WTC11 (cell line): Measurements from ENCODE around the gene SVIL. TPM values are rescaled to one million over a fixed set of nuclear protein-coding genes. Genes with fewer than 3 reads are reported as not detected.

Experiments used
- ATAC-seq: fragments of 200-7000 bp; cut with Tn5 transposase; 2 replicates; pipeline ENCODE4 v1.10.0; 2021; ENCODE audit warnings: mild to moderate bottlenecking, moderate library complexity
- CTCF ChIA-PET: fragments of 300-600 bp; sonication (Branson Sonifier 250); formaldehyde crosslinking; loops from one replicate; lab custom pipeline; 2021; ENCODE audit warnings: antibody characterized with exemption; lab: Charles Lee
- POLR2A ChIA-PET: fragments of 350-600 bp; sonication (Branson Sonifier 250); formaldehyde crosslinking; loops from one replicate; lab custom pipeline; 2021; ENCODE audit warnings: antibody characterized with exemption; lab: Charles Lee
- DNase-seq: peaks from one replicate; pipeline ENCODE4 v3.0.0; 2021; ENCODE audit warnings: low spot score
- H3K27ac Mint-ChIP-seq: 2 replicates; pipeline ENCODE4 v1.8.0; 2021; ENCODE audit warnings: mixed read lengths
- H3K27me3 Mint-ChIP-seq: 2 replicates; pipeline ENCODE4 v1.8.0; 2021; ENCODE audit warnings: low read depth, mild to moderate bottlenecking, moderate library complexity, mixed read lengths
- H3K36me3 Mint-ChIP-seq: 2 replicates; pipeline ENCODE4 v1.8.0; 2021; ENCODE audit warnings: mixed read lengths
- H3K4me1 Mint-ChIP-seq: 2 replicates; pipeline ENCODE4 v1.8.0; 2022; ENCODE audit warnings: mixed read lengths
- H3K4me3 Mint-ChIP-seq: 2 replicates; pipeline ENCODE4 v1.8.0; 2021; ENCODE audit warnings: mild to moderate bottlenecking, moderate library complexity, mixed read lengths
- H3K9me3 Mint-ChIP-seq: 2 replicates; pipeline ENCODE4 v1.8.0; 2021; ENCODE audit warnings: mixed read lengths
- GRHL2 ChIP-seq: fragments of 250-450 bp; sonication (Bioruptor Pico); IDR thresholded peaks from 2 replicates; pipeline ENCODE4 v1.8.0; 2022; ENCODE audit warnings: mild to moderate bottlenecking, moderate library complexity; ENCODE audit not compliant: insufficient replicate concordance, severe bottlenecking
- MYBL2 ChIP-seq: sonication (generic); formaldehyde crosslinking; IDR thresholded peaks from 2 replicates; pipeline ENCODE4 v1.8.1; 2023; ENCODE audit warnings: mild to moderate bottlenecking, moderate library complexity, missing genetic modification reagents
- SOX15 ChIP-seq: fragments of 250-450 bp; sonication (Bioruptor Pico); IDR thresholded peaks from 2 replicates; pipeline ENCODE4 v1.9.0; 2021; ENCODE audit warnings: mild to moderate bottlenecking
- TCF7 ChIP-seq: sonication (generic); formaldehyde crosslinking; IDR thresholded peaks from 2 replicates; pipeline ENCODE4 v1.8.0; 2022; ENCODE audit warnings: mild to moderate bottlenecking, low read depth, missing genetic modification reagents, moderate library complexity
- ZBTB21 ChIP-seq: sonication (generic); formaldehyde crosslinking; IDR thresholded peaks from 2 replicates; pipeline ENCODE4 v1.8.1; 2023; ENCODE audit warnings: mild to moderate bottlenecking, missing genetic modification reagents, borderline replicate concordance
- ZNF263 ChIP-seq: sonication (generic); formaldehyde crosslinking; IDR thresholded peaks from 2 replicates; pipeline ENCODE4 v1.8.1; 2022; ENCODE audit warnings: low read depth, mild to moderate bottlenecking, moderate library complexity, missing genetic modification reagents
- ZNF423 ChIP-seq: fragments of 250-450 bp; sonication (Bioruptor Pico); IDR thresholded peaks from 2 replicates; pipeline ENCODE4 v2.1.2; 2022; ENCODE audit warnings: mild to moderate bottlenecking, moderate library complexity
- ZNF671 ChIP-seq: fragments of 250-450 bp; sonication (Bioruptor Pico); IDR thresholded peaks from 2 replicates; pipeline ENCODE4 v1.8.0; 2021; ENCODE audit warnings: mild to moderate bottlenecking
- total RNA-seq: library from RNA; stranded (reverse); gene quantifications from 3 replicates; pipeline ENCODE4 v1.2.3, GENCODE V29; 2021
- TF ChIP-seq, protein P1 (sequence below): fragments of 250-450 bp; sonication (Bioruptor Pico); IDR thresholded peaks from 2 replicates; pipeline ENCODE4 v1.8.0; 2021; ENCODE audit warnings: mild to moderate bottlenecking
- TF ChIP-seq, protein P2 (sequence below): sonication (generic); formaldehyde crosslinking; IDR thresholded peaks from 2 replicates; pipeline ENCODE4 v1.8.0; 2022; ENCODE audit warnings: mild to moderate bottlenecking, missing genetic modification reagents
- TF ChIP-seq, protein P3 (sequence below): sonication (generic); formaldehyde crosslinking; IDR thresholded peaks from 2 replicates; pipeline ENCODE4 v1.8.1; 2022; ENCODE audit warnings: missing genetic modification reagents, borderline replicate concordance
- TF ChIP-seq, protein P4 (sequence below): sonication (generic); formaldehyde crosslinking; IDR thresholded peaks from 2 replicates; pipeline ENCODE4 v1.8.1; 2023; ENCODE audit warnings: mild to moderate bottlenecking, moderate library complexity, missing genetic modification reagents
- TF ChIP-seq, protein P5 (sequence below): sonication (generic); formaldehyde crosslinking; IDR thresholded peaks from 2 replicates; pipeline ENCODE4 v1.8.0; 2022; ENCODE audit warnings: missing genetic modification reagents
- TF ChIP-seq, protein P6 (sequence below): sonication (generic); formaldehyde crosslinking; IDR thresholded peaks from 2 replicates; pipeline ENCODE4 v1.8.0; 2022; ENCODE audit warnings: mild to moderate bottlenecking, missing genetic modification reagents
- TF ChIP-seq, protein P7 (sequence below): sonication (generic); formaldehyde crosslinking; IDR thresholded peaks from 2 replicates; pipeline ENCODE4 v1.8.1; 2022; ENCODE audit warnings: mild to moderate bottlenecking, missing genetic modification reagents, moderate library complexity, borderline replicate concordance

Gene SVIL
- total RNA-seq, 1 experiment from 2014 or later: 27.1 TPM

DNA sequence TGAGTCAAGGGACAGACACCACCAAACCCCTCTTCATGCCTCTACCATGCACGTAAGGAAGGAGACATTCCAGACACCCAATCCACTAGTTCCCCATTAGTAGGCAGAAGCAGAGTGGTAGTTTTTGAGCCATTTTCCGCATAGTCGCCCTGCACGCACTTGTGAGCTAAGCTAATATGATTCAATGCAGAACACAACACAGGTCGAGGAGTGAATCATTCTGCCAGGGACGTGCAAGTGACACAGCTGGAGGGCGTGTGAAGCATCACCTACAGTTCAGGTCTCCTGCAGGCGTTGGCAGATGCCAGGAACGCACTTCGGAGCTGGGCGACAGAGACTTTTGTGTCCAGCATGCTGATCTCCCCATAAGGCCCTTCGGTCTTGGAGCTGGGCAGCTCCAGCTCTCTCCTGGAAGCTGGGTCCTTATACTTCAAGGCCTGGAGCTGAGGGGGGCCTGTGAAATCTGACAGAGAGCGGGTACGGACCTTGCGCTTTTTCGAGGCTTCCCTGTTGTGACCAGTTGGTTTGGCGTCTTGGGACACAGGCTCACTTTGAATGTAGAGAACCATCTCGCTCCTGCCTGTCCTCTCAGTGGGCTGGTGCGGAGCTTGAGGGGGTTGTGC lies 102.4 kb downstream of the SVIL start:
- peaks cover 17% of the 10 kb centered on the region for H3K36me3 Mint-ChIP-seq
- ATAC-seq (no peak), DNase-seq (no peak)
- CTCF ChIA-PET: interaction anchor here (1.1 to 4.0 kb wide), 6 partner anchors 13 to 57 kb away, joined by 3 to 33 read pairs (median 6); no protein-coding TSS in a partner anchor
- H3K9me3 Mint-ChIP-seq: no peaks in the 10 kb centered on the region
- no peak overlapping the region for H3K4me3 Mint-ChIP-seq
- TF ChIP-seq, protein P1, sequence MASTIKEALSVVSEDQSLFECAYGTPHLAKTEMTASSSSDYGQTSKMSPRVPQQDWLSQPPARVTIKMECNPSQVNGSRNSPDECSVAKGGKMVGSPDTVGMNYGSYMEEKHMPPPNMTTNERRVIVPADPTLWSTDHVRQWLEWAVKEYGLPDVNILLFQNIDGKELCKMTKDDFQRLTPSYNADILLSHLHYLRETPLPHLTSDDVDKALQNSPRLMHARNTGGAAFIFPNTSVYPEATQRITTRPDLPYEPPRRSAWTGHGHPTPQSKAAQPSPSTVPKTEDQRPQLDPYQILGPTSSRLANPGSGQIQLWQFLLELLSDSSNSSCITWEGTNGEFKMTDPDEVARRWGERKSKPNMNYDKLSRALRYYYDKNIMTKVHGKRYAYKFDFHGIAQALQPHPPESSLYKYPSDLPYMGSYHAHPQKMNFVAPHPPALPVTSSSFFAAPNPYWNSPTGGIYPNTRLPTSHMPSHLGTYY (CRISPR knock-in tag): no peak
- TF ChIP-seq TCF7 (CRISPR knock-in tag) (no peak), SOX15 (no peak), ZNF671 (no peak), MYBL2 (no peak), GRHL2 (CRISPR knock-in tag) (no peak), ZBTB21 (CRISPR knock-in tag) (no peak), ZNF423 (CRISPR knock-in tag) (no peak), ZNF263 (CRISPR knock-in tag) (no peak)
- TF ChIP-seq, protein P2, sequence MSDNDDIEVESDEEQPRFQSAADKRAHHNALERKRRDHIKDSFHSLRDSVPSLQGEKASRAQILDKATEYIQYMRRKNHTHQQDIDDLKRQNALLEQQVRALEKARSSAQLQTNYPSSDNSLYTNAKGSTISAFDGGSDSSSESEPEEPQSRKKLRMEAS: no peak
- TF ChIP-seq, protein P3, sequence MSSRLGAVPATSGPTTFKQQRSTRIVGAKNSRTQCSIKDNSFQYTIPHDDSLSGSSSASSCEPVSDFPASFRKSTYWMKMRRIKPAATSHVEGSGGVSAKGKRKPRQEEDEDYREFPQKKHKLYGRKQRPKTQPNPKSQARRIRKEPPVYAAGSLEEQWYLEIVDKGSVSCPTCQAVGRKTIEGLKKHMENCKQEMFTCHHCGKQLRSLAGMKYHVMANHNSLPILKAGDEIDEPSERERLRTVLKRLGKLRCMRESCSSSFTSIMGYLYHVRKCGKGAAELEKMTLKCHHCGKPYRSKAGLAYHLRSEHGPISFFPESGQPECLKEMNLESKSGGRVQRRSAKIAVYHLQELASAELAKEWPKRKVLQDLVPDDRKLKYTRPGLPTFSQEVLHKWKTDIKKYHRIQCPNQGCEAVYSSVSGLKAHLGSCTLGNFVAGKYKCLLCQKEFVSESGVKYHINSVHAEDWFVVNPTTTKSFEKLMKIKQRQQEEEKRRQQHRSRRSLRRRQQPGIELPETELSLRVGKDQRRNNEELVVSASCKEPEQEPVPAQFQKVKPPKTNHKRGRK (CRISPR knock-in tag): no peak
- TF ChIP-seq, protein P4, sequence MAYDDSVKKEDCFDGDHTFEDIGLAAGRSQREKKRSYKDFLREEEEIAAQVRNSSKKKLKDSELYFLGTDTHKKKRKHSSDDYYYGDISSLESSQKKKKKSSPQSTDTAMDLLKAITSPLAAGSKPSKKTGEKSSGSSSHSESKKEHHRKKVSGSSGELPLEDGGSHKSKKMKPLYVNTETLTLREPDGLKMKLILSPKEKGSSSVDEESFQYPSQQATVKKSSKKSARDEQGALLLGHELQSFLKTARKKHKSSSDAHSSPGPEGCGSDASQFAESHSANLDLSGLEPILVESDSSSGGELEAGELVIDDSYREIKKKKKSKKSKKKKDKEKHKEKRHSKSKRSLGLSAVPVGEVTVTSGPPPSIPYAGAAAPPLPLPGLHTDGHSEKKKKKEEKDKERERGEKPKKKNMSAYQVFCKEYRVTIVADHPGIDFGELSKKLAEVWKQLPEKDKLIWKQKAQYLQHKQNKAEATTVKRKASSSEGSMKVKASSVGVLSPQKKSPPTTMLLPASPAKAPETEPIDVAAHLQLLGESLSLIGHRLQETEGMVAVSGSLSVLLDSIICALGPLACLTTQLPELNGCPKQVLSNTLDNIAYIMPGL: no peak
- TF ChIP-seq, protein P5, sequence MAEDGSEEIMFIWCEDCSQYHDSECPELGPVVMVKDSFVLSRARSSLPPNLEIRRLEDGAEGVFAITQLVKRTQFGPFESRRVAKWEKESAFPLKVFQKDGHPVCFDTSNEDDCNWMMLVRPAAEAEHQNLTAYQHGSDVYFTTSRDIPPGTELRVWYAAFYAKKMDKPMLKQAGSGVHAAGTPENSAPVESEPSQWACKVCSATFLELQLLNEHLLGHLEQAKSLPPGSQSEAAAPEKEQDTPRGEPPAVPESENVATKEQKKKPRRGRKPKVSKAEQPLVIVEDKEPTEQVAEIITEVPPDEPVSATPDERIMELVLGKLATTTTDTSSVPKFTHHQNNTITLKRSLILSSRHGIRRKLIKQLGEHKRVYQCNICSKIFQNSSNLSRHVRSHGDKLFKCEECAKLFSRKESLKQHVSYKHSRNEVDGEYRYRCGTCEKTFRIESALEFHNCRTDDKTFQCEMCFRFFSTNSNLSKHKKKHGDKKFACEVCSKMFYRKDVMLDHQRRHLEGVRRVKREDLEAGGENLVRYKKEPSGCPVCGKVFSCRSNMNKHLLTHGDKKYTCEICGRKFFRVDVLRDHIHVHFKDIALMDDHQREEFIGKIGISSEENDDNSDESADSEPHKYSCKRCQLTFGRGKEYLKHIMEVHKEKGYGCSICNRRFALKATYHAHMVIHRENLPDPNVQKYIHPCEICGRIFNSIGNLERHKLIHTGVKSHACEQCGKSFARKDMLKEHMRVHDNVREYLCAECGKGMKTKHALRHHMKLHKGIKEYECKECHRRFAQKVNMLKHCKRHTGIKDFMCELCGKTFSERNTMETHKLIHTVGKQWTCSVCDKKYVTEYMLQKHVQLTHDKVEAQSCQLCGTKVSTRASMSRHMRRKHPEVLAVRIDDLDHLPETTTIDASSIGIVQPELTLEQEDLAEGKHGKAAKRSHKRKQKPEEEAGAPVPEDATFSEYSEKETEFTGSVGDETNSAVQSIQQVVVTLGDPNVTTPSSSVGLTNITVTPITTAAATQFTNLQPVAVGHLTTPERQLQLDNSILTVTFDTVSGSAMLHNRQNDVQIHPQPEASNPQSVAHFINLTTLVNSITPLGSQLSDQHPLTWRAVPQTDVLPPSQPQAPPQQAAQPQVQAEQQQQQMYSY: no peak
- TF ChIP-seq, protein P6, sequence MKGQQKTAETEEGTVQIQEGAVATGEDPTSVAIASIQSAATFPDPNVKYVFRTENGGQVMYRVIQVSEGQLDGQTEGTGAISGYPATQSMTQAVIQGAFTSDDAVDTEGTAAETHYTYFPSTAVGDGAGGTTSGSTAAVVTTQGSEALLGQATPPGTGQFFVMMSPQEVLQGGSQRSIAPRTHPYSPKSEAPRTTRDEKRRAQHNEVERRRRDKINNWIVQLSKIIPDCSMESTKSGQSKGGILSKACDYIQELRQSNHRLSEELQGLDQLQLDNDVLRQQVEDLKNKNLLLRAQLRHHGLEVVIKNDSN (CRISPR knock-in tag): no peak
- TF ChIP-seq, protein P7, sequence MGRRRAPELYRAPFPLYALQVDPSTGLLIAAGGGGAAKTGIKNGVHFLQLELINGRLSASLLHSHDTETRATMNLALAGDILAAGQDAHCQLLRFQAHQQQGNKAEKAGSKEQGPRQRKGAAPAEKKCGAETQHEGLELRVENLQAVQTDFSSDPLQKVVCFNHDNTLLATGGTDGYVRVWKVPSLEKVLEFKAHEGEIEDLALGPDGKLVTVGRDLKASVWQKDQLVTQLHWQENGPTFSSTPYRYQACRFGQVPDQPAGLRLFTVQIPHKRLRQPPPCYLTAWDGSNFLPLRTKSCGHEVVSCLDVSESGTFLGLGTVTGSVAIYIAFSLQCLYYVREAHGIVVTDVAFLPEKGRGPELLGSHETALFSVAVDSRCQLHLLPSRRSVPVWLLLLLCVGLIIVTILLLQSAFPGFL: no peak
- POLR2A ChIA-PET: interaction anchor here (0.6 kb wide), 1 partner anchor 13 kb away, joined by 4 read pairs; no protein-coding TSS in a partner anchor
- H3K27ac Mint-ChIP-seq: no peak overlapping the region
- no peaks in the 10 kb centered on the region for H3K27me3 Mint-ChIP-seq
- peaks cover 38% of the 10 kb centered on the region for H3K4me1 Mint-ChIP-seq
